ENCODE data around the gene DOCK8. TPM values are rescaled to one million over a fixed set of nuclear protein-coding genes. Genes with fewer than 3 reads are reported as not detected.
A peak's percentile ranks its signal among the peaks of the same experiment; 100 is the strongest.

Gene DOCK8
- total RNA-seq, 6 experiments from 2014 or later = 5.8 to 20.5 (median 9.5) TPM

- Histone ChIP-seq H3K4me1 (no peaks in the 10 kb centered on the region), H3K36me3 (peaks cover 0 to 4% (median 0%) of the 10 kb centered on the region in 4 donors), H3K27ac (peak overlapping the region in 1 of 3 donors; percentile 39), H3K27me3 (no peaks in the 10 kb centered on the region), H3K4me3 (no peak overlapping the region), H3K9me3 (no peaks in the 10 kb centered on the region)
- TF ChIP-seq POLR2A (IDR thresholded peaks at IDR 0.05) = no peak
- TF ChIP-seq, protein P1, sequence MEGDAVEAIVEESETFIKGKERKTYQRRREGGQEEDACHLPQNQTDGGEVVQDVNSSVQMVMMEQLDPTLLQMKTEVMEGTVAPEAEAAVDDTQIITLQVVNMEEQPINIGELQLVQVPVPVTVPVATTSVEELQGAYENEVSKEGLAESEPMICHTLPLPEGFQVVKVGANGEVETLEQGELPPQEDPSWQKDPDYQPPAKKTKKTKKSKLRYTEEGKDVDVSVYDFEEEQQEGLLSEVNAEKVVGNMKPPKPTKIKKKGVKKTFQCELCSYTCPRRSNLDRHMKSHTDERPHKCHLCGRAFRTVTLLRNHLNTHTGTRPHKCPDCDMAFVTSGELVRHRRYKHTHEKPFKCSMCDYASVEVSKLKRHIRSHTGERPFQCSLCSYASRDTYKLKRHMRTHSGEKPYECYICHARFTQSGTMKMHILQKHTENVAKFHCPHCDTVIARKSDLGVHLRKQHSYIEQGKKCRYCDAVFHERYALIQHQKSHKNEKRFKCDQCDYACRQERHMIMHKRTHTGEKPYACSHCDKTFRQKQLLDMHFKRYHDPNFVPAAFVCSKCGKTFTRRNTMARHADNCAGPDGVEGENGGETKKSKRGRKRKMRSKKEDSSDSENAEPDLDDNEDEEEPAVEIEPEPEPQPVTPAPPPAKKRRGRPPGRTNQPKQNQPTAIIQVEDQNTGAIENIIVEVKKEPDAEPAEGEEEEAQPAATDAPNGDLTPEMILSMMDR (IDR thresholded peaks at IDR 0.05) = no peak
- WGBS (ENCODE audit: insufficient coverage, low coverage, low lambda C conversion rate, missing lambda C conversion rate) = 45% methylated on average over 1 of the region's 1 CpG
- DNase-seq (no peak), ATAC-seq (peak in 3 of 4 donors; percentile 40 to 45 (median 43))
- intact Hi-C loops (cut with DNase I) = no loop called here
Observed at GRCh38 chr9:437574-438001, 222.9 kb downstream of the DOCK8 start.

DNA sequence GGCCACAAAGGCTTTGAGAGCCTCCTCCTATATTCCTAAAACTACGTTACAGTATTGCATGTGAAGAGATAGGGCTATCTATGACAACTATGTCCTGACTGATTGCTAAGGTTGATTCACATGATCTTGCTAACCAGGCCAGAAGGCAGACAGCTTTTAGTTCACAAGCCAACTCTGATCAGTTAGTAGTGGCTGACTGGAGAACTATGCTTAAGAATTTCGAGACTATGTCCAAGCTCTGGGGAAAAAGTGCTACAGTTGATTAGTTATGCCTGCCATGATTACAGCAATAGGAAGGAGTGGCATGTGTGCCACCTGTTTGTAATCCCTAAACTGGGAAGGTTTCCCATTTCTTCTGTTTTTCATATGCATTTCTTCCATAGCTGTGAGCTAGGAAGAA is 223.4 kb downstream of the DOCK8 start:
- peaks cover 0 to 4% (median 0%) of the 10 kb centered on the region in 4 donors for H3K36me3 ChIP-seq
- H3K9me3 ChIP-seq = no peaks in the 10 kb centered on the region
- no peaks in the 10 kb centered on the region for H3K27me3 ChIP-seq
- peak overlapping the region in 1 of 3 donors; percentile 39 for H3K27ac ChIP-seq
- ATAC-seq = peak in 1 of 4 donors; percentile 11
- H3K4me1 ChIP-seq = no peaks in the 10 kb centered on the region
- H3K4me3 ChIP-seq = no peak overlapping the region
- 29% methylated on average over 2 of the region's 2 CpGs for WGBS (ENCODE audit: insufficient coverage, low coverage, low lambda C conversion rate, missing lambda C conversion rate)
- TF ChIP-seq, protein P1 (IDR thresholded peaks at IDR 0.05) = no peak
- no peak for TF ChIP-seq POLR2A (IDR thresholded peaks at IDR 0.05)
- intact Hi-C loops (cut with DNase I) = no loop called here
- no peak for DNase-seq

DNA sequence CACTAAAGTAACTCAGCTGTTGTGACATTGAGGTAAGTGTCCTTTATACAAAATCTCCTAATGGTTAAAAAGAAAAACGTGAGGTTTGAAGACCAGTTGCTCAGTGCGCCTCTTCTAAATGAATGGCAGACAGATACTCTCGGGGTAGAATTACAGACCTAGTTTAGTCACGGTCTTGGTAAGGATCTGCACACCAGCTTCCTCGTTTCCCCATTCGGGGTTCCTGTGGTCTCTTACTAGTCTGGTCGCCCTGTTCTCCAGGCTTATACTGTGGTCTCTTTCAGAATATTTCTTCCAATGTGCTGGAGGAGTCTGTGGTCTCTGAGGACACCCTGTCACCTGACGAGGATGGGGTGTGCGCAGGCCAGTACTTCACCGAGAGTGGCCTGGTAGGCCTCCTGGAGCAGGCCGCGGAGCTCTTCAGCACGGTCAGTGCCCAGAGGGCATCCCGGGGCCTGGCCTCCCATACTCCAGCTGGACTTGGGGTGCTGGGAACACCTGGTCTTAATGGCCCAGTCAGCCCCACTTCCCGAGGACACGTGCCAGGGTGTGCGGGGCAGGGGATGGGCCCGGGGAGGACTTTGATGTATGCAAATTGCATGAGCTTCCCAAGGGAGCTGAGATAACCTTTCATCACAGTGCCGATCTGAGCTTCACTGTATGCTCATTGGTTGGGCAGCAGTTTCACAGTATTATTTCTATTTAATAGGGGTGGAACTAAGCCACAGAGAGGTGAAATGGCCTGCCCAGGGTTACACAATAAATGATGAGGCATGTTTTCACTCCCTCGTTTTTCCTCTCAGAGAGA is 224.5 kb downstream of the DOCK8 start:
- no peaks in the 10 kb centered on the region for H3K27me3 ChIP-seq
- intact Hi-C loops (cut with DNase I) = no loop called here
- no peaks in the 10 kb centered on the region for H3K4me1 ChIP-seq
- H3K36me3 ChIP-seq = peaks cover 0 to 2% (median 0%) of the 10 kb centered on the region in 4 donors
- DNase-seq (peak in 1 of 3 donors; percentile 19), ATAC-seq (peak in 3 of 4 donors; percentile 18 to 45 (median 35))
- TF ChIP-seq POLR2A (IDR thresholded peaks at IDR 0.05) = no peak
- TF ChIP-seq, protein P1 (IDR thresholded peaks at IDR 0.05) = no peak
- peak overlapping the region in 1 of 3 donors; percentile 39 for H3K27ac ChIP-seq
- no peak overlapping the region for H3K4me3 ChIP-seq
- no peaks in the 10 kb centered on the region for H3K9me3 ChIP-seq
- WGBS (ENCODE audit: insufficient coverage, low coverage, low lambda C conversion rate, missing lambda C conversion rate) = 61% methylated on average over 11 of the region's 20 CpGs

DNA sequence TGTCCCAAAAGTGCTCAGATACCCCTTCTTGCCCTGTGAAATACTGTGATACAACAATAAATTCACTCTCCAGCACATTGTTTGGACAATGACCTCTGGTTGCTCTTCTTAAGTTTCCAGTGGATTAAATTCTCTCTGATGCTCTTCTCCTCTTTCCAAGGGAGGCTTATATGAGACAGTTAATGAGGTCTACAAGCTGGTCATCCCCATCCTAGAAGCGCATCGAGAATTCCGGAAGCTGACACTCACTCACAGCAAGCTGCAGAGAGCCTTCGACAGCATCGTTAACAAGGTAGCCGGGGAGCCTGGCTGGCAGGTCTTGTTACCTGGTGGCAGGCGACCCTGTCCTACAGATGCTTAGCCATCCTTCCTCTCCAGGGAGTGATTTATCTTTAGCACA is 226.5 kb downstream of the DOCK8 start:
- intact Hi-C loops (cut with DNase I) = no loop called here
- Histone ChIP-seq H3K27ac (no peak overlapping the region), H3K4me3 (no peak overlapping the region), H3K9me3 (no peaks in the 10 kb centered on the region), H3K4me1 (peaks cover 0 to 3% (median 0%) of the 10 kb centered on the region in 4 donors), H3K27me3 (no peaks in the 10 kb centered on the region), H3K36me3 (peaks cover 0 to 2% (median 0%) of the 10 kb centered on the region in 4 donors)
- 92% methylated on average over 2 of the region's 7 CpGs for WGBS (ENCODE audit: insufficient coverage, low coverage, low lambda C conversion rate, missing lambda C conversion rate)
- DNase-seq (no peak), ATAC-seq (no peak)
- TF ChIP-seq POLR2A (IDR thresholded peaks at IDR 0.05) = no peak
- TF ChIP-seq, protein P1 (IDR thresholded peaks at IDR 0.05) = no peak
